ENCODE measurements around the gene NPAS4. TPM values are rescaled to one million over a fixed set of nuclear protein-coding genes. Genes with fewer than 3 reads are reported as not detected.

The NPAS4 gene
- total RNA-seq (2022; extraction: Qiagen RNA extraction), result not detected in 5 replicates

DNA sequence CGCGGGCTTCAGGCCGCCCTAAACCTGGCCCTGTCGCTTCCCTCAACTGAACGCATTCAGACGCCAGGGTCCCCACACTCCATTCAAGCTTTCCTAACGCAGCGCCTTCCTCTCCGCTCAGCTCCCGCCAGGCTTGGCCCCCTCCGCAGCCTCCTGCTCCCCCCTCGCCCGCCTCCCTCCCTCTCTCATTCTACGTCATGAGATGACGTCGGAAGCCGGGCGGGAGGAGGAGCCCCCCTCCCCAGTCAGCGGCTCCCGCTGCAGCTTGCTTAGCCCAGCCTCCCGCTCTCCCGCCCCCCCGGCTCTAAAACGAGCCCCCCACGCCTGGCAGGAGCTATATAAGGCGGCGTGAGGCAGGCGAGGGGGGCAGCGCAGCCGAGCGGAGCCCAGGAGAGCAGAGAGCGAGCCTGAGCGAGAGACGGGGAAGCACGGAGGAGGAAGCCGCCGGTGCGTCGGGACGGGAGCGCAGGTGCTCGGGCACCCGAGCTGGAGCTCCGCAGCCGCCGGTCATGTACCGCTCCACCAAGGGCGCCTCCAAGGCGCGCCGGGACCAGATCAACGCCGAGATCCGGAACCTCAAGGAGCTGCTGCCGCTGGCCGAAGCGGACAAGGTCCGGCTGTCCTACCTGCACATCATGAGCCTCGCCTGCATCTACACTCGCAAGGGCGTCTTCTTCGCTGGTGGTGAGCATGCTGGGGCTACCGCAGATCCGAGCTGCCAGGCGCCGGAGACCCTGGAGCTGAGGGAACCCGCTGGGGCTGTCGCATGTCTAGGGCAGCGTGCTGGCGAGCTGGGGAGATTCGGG, at the start of gene NPAS4:
TSS of gene NPAS4 (plus strand) at position 365 of the 806 bp plus-strand sequence. CDS start at position 510, 145 bp downstream.

DNA sequence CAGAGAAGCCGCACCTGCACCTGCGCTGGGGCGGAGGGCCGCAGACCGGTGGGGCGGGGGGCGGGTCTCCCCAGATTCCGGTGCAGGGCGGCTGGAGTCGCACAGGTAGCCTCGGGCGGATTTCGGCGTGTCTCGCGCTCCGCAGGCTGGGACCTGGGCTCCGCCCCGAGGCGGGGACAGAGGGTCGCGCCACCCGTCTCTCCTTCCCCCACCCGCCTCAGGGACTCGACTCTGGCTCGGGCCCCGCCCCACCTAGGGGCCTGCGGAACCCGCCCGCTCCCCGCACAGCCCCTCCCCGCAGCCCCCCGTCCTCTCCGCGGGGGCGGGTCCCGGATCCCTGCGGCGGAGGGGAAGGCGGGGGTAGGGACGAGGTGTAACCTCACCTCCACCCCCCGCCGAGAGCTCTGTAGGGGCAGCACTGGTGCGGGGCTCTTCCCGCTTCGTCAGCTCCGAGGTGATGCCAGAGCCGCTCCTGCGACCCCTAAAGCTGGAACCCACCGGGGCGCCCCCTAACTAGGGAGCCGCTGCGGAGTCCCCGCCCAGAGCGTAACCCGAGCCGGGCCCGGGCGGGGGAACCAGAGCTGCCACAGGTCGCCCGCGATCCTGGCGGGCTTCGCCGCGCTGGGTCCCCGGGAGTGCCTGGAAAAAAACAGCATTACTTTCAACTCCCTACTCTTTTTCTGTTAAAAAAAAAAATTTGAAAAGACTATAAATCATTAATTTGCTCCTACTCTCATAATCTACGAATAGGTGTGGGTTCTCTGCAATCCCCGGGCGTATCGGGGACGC, 49.0 kb upstream of the NPAS4 start, which contains the start of gene SLC29A2:
TSS of gene SLC29A2 (minus strand) at position 134 of the 789 bp plus-strand sequence. CDS start 169 bp downstream, outside the sequence.

DNA sequence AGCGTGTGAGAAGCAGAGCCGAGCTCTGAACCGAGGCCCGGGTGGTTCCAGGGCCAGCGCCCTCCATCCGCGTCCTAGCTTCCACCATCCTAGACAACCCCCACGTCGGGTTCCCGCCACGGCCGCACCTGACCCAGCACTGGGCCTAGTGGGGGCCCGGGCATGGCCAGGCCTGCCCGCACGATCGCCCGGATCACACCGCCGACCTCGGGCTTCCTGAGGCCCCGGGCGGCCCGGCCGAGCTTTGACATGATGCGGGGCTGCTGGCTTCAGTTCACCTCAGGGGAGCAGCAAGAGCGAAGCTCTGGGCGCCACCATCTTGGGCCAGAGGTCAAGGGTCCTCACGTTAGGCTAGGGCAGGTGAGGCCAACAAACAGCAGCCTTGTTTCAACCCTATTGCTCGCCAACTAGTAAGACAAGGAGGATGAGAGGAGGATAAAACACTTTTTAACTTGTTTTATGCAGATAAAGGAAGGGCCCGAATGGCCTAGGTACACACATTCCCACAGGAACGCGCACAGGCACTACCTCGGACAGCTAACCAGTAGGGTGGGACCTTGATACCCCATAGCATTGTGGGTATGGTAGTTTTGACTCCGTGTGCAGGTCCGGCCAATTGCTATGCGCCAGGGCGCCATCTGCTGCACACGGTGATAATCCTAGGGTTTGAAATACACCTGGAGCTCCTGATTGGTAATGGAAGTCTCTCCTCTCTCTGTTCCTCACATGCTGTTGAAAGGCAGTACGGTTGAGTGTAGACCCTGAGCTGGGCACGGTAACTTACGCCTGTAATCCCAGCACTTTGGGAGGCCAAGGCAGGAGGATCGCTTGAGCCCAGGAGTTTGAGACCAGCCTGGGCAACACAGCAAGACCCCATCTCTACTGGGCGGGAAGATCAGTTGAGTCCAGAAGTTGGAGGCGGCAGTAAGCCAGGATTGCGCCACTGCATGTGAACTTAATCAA, 17.9 kb downstream of the NPAS4 start, which contains the start of gene MRPL11:
TSS of gene MRPL11 (minus strand) at position 345 of the 963 bp plus-strand sequence. CDS start at position 251, 94 bp downstream.

DNA sequence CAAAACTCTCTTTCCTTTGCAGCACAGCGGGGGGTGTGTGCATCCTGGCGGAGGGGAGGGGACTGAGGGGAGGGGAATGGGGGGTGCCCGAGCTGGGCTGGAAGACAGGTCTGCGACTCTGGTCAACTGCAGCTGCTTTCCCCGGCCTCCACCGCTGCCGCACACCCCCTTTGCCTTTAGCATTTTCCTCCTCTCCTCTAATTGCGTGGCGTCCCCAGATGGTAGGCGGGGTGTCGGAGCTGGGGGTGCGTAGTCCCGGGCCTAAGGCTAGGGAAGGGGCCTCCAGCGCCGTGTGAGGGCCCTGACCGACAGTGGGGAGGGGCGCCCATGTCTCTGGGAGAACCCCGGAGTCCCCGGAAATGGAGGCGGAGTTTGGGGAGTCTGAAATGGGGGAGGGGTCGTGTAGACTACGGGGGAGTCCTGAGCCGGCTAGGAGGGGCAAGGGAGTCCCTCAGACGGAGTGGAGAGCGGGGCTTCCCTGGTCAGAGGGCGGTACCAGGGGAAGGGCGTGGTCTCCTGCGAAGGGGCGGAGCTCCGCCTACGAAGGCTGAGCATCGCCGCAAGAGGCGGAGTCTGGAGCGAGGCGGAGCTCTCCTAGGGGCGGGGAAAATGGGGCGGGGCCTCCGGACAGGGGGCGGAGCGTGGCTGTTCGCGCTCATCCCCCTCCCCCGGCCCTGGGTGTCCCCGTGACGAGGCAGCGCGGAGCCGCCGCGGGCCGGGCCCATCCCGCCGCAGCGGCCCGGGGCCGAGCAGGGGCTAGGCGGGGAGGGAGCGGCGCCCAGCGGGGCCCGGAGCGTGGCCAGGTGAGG, 45.6 kb downstream of the NPAS4 start, which contains the start of gene PELI3:
TSS of gene PELI3 (plus strand) at position 681 of the 809 bp plus-strand sequence. CDS start 1,224 bp downstream, outside the sequence.

Other genes starting within 250 kb of the NPAS4 start
- 38.4 to 49.2 TPM (median 46.1 TPM) in 5 replicates for gene KLC2, start 163.3 kb upstream of the NPAS4 start, total RNA-seq (2022; extraction: Qiagen RNA extraction)
- 123 to 151 TPM (median 149 TPM) in 5 replicates for gene RAB1B, start 152.4 kb upstream of the NPAS4 start, total RNA-seq (2022; extraction: Qiagen RNA extraction)
- 1.6 to 2.5 TPM (median 2.4 TPM) in 5 replicates for gene CNIH2, start 142.9 kb upstream of the NPAS4 start, total RNA-seq (2022; extraction: Qiagen RNA extraction)
- 94.0 to 127 TPM (median 124 TPM) in 5 replicates for gene YIF1A, start 131.9 kb upstream of the NPAS4 start, total RNA-seq (2022; extraction: Qiagen RNA extraction)
- gene TMEM151A, start 129.1 kb upstream of the NPAS4 start, total RNA-seq (2022; extraction: Qiagen RNA extraction), result 1.8 to 4.6 TPM (median 3.3 TPM) in 5 replicates
- not detected in 5 replicates for gene CD248, start 104.0 kb upstream of the NPAS4 start, total RNA-seq (2022; extraction: Qiagen RNA extraction)
- gene RIN1, start 84.6 kb upstream of the NPAS4 start, total RNA-seq (2022; extraction: Qiagen RNA extraction), result 28.4 to 46.9 TPM (median 39.6 TPM) in 5 replicates
- 81.3 to 101 TPM (median 89.5 TPM) in 5 replicates for gene BRMS1, start 75.9 kb upstream of the NPAS4 start, total RNA-seq (2022; extraction: Qiagen RNA extraction)
- 15.1 to 20.3 TPM (median 19.1 TPM) in 5 replicates for gene B4GAT1, start 73.4 kb upstream of the NPAS4 start, total RNA-seq (2022; extraction: Qiagen RNA extraction)
- gene SLC29A2, start 49.3 kb upstream of the NPAS4 start, total RNA-seq (2022; extraction: Qiagen RNA extraction), result 3.1 to 5.3 TPM (median 4.5 TPM) in 5 replicates
- gene MRPL11, start 17.8 kb downstream of the NPAS4 start, total RNA-seq (2022; extraction: Qiagen RNA extraction), result 91.9 to 118 TPM (median 107 TPM) in 5 replicates
- gene PELI3, start 45.9 kb downstream of the NPAS4 start, total RNA-seq (2022; extraction: Qiagen RNA extraction), result 4.0 to 6.8 TPM (median 5.9 TPM) in 5 replicates
- gene DPP3, start 59.4 kb downstream of the NPAS4 start, total RNA-seq (2022; extraction: Qiagen RNA extraction), result 50.3 to 58.1 TPM (median 55.8 TPM) in 5 replicates
- 8.3 to 10.7 TPM (median 9.6 TPM) in 5 replicates for gene BBS1, start 89.6 kb downstream of the NPAS4 start, total RNA-seq (2022; extraction: Qiagen RNA extraction)
- gene ZDHHC24, start 125.0 kb downstream of the NPAS4 start, total RNA-seq (2022; extraction: Qiagen RNA extraction), result 6.6 to 17.3 TPM (median 14.4 TPM) in 5 replicates
- gene ACTN3, start 125.9 kb downstream of the NPAS4 start, total RNA-seq (2022; extraction: Qiagen RNA extraction), result 0.02 to 0.06 TPM in 2 of 5 replicates, not detected in the others
- gene CTSF, start 147.6 kb downstream of the NPAS4 start, total RNA-seq (2022; extraction: Qiagen RNA extraction), result 31.4 to 41.3 TPM (median 34.1 TPM) in 5 replicates
- 0.54 to 0.72 TPM (median 0.57 TPM) in 5 replicates for gene CCDC87, start 172.0 kb downstream of the NPAS4 start, total RNA-seq (2022; extraction: Qiagen RNA extraction)
- gene CCS, start 172.2 kb downstream of the NPAS4 start, total RNA-seq (2022; extraction: Qiagen RNA extraction), result 25.6 to 32.3 TPM (median 31.2 TPM) in 5 replicates
- 60.9 to 82.1 TPM (median 70.9 TPM) in 5 replicates for gene RBM14, start 195.6 kb downstream of the NPAS4 start, total RNA-seq (2022; extraction: Qiagen RNA extraction)
- 129 to 158 TPM (median 144 TPM) in 5 replicates for gene RBM4, start 217.7 kb downstream of the NPAS4 start, total RNA-seq (2022; extraction: Qiagen RNA extraction)

Data from A549 treated with CORT108297 at 1 μM for 4 hours (cell line).